ENCODE data around the gene PIAS3. TPM values are rescaled to one million over a fixed set of nuclear protein-coding genes. Genes with fewer than 3 reads are reported as not detected.
A peak's percentile ranks its signal among the peaks of the same experiment; 100 is the strongest.

PIAS3 gene
- total RNA-seq, 1 donor from 2014 or later: 57.6 TPM

DNA sequence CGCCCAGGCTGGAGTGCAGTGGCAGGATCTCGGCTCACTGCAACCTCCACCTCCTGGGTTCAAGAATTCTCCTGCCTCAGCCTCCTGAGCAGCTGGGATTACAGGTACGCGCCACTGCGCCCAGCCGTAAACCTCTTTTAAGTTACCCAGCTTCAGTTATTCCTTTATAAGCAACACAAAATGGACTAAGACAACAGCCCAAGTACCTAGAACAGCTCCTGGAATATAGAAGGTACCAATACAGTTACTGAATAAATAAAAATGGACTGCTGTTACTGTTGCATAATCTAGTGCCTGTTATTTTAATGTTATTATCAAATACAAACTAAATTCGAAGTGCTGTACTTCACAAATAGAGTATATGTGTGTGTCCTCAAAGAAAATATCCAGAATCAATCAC is 52.0 kb downstream of the PIAS3 start:
- Mint-ChIP-seq H3K27me3 (ENCODE audit: low read depth) (no peaks in the 10 kb centered on the region), H3K27ac (no peak overlapping the region), H3K4me1 (peaks cover 22% of the 10 kb centered on the region), H3K9me3 (no peaks in the 10 kb centered on the region), H3K4me3 (no peak overlapping the region), H3K36me3 (no peaks in the 10 kb centered on the region)
- TF ChIP-seq, protein P1, sequence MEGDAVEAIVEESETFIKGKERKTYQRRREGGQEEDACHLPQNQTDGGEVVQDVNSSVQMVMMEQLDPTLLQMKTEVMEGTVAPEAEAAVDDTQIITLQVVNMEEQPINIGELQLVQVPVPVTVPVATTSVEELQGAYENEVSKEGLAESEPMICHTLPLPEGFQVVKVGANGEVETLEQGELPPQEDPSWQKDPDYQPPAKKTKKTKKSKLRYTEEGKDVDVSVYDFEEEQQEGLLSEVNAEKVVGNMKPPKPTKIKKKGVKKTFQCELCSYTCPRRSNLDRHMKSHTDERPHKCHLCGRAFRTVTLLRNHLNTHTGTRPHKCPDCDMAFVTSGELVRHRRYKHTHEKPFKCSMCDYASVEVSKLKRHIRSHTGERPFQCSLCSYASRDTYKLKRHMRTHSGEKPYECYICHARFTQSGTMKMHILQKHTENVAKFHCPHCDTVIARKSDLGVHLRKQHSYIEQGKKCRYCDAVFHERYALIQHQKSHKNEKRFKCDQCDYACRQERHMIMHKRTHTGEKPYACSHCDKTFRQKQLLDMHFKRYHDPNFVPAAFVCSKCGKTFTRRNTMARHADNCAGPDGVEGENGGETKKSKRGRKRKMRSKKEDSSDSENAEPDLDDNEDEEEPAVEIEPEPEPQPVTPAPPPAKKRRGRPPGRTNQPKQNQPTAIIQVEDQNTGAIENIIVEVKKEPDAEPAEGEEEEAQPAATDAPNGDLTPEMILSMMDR (IDR thresholded peaks at IDR 0.05; ENCODE audit: unreplicated experiment): no peak
- no peak for DNase-seq (ENCODE audit: low spot score in 2 of 2, unreplicated experiment in 2 of 2)

DNA sequence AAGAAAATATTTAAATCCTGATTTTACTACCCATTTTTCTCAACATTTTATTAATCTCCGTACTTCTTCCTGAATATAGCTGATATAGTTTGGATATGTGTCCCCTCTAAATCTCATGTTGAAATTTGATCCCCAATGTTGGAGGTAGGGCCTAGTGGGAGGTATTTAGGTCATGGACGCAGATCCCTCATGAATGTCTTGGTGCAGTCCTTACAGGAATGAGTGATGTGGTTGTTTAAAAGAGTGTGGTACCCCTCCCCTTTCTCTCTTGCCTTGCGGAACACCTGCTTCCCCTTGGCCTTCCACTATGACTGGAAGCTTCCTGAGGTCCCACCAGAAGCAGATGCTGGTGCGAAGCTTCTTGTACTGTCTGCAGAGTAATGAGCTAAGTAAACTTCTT is 52.5 kb downstream of the PIAS3 start:
- no peak for DNase-seq (ENCODE audit: low spot score in 2 of 2, unreplicated experiment in 2 of 2)
- Mint-ChIP-seq H3K4me1 (peaks cover 22% of the 10 kb centered on the region), H3K36me3 (no peaks in the 10 kb centered on the region), H3K27ac (no peak overlapping the region), H3K9me3 (no peaks in the 10 kb centered on the region), H3K27me3 (ENCODE audit: low read depth) (no peaks in the 10 kb centered on the region), H3K4me3 (no peak overlapping the region)
- TF ChIP-seq, protein P1 (IDR thresholded peaks at IDR 0.05; ENCODE audit: unreplicated experiment): no peak

DNA sequence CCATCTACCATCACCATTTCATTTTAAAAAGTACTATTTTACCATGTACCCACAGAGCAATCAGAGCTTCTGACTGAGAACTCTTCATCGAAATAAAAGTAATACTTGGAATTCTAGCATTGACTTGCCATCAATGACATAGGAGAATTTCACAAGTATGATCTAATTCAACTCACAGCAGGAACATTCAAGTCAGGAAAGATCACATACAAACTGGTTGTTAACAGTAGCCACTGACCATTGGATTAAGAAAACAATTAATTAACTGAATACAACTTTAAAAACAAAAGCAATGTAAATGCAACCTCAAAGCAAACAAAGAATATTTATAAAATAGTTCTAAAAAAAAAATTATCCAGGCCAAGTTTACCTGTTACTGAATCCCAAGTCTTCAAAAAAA is 53.8 kb downstream of the PIAS3 start:
- Mint-ChIP-seq H3K9me3 (no peaks in the 10 kb centered on the region), H3K4me1 (peaks cover 22% of the 10 kb centered on the region), H3K36me3 (no peaks in the 10 kb centered on the region), H3K4me3 (no peak overlapping the region), H3K27ac (no peak overlapping the region), H3K27me3 (ENCODE audit: low read depth) (no peaks in the 10 kb centered on the region)
- TF ChIP-seq, protein P1 (IDR thresholded peaks at IDR 0.05; ENCODE audit: unreplicated experiment): no peak
- no peak for DNase-seq (ENCODE audit: low spot score in 2 of 2, unreplicated experiment in 2 of 2)

DNA sequence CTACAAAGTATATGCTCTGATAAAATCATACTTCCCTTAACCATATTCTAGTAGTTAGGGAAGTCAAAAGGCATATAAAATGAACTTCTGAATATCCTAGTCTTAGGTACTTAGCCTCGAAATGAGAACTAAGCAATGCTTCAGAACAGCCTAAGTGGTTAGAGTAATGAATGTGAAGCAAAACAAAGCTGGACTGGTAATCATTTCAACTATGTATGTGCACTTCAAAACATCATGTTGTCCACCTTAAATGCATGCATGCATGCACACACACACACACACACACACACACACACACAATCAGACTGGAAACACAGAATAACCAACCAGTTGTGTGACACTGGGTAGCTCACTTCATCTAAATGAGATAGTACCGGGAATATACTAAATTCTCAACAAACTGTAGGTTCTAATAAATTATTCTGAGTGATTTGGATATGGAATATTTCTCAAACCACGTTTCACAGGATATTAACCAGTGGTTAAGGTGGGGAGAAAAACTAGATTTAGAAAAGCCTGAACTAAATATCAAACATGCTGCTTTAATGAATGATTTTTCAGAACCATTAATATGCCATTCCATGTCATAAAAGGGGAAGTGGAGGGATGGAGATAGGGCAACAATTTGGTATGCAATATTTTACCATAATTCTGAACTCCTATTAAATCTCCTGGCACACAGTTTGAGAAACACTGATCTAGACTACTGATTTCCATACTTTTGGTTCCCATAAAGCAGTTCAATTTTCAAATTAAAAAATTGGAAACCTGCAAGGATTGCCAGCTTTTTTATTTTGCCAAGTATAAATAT is 54.4 kb downstream of the PIAS3 start:
- TF ChIP-seq, protein P1 (IDR thresholded peaks at IDR 0.05; ENCODE audit: unreplicated experiment): no peak
- Mint-ChIP-seq H3K27me3 (ENCODE audit: low read depth) (no peaks in the 10 kb centered on the region), H3K27ac (peak overlapping the region; percentile 83)

GRCh38 chr1:145799806-145800205 is 59.1 kb downstream of the PIAS3 start:
- H3K9me3 Mint-ChIP-seq: peaks cover 26% of the 10 kb centered on the region
- H3K36me3 Mint-ChIP-seq: peaks cover 37% of the 10 kb centered on the region
- DNase-seq (ENCODE audit: low spot score in 2 of 2, unreplicated experiment in 2 of 2): no peak
- H3K27ac Mint-ChIP-seq: no peak overlapping the region
- no peak overlapping the region for H3K4me3 Mint-ChIP-seq
- peaks cover 18% of the 10 kb centered on the region for H3K4me1 Mint-ChIP-seq
- TF ChIP-seq, protein P1 (IDR thresholded peaks at IDR 0.05; ENCODE audit: unreplicated experiment): no peak
- H3K27me3 Mint-ChIP-seq (ENCODE audit: low read depth): no peaks in the 10 kb centered on the region

More for the DNA sequence above, 54.4 kb downstream of the PIAS3 start:
- DNase-seq (ENCODE audit: low spot score in 2 of 2, unreplicated experiment in 2 of 2): no peak
- Mint-ChIP-seq H3K4me1 (peaks cover 22% of the 10 kb centered on the region), H3K9me3 (no peaks in the 10 kb centered on the region), H3K4me3 (no peak overlapping the region), H3K36me3 (peaks cover 2% of the 10 kb centered on the region)

Small RNA genes lying within 50 kb of the gene (microRNA-seq; reads per million reads assigned to microRNA genes)
- gene MIR6736: not detected

Other genes starting within 250 kb of the PIAS3 start
- gene PDZK1, start 151.7 kb downstream of the PIAS3 start, total RNA-seq: 0.34 to 0.64 TPM (median 0.51 TPM) in 3 replicates
- 0.23 TPM in 1 of 3 replicates, not detected in the others for gene CD160, start 139.6 kb downstream of the PIAS3 start, total RNA-seq
- gene RNF115, start 35.0 kb downstream of the PIAS3 start, total RNA-seq: 13.9 to 15.3 TPM (median 15.0 TPM) in 3 replicates
- 32.5 to 34.2 TPM (median 33.5 TPM) in 3 replicates for gene POLR3C, start 34.9 kb downstream of the PIAS3 start, total RNA-seq
- 4.7 to 5.4 TPM (median 5.3 TPM) in 3 replicates for gene NUDT17, start 13.5 kb downstream of the PIAS3 start, total RNA-seq
- 0.40 to 0.61 TPM (median 0.58 TPM) in 3 replicates for gene ANKRD35, start 26.8 kb upstream of the PIAS3 start, total RNA-seq
- 0.38 to 0.60 TPM (median 0.59 TPM) in 3 replicates for gene ITGA10, start 51.0 kb upstream of the PIAS3 start, total RNA-seq
- gene PEX11B, start 59.6 kb upstream of the PIAS3 start, total RNA-seq: 26.8 to 27.2 TPM (median 26.9 TPM) in 3 replicates
- 146 to 154 TPM (median 148 TPM) in 3 replicates for gene RBM8A, start 68.4 kb upstream of the PIAS3 start, total RNA-seq
- gene LIX1L, start 98.9 kb upstream of the PIAS3 start, total RNA-seq: 26.6 to 27.6 TPM (median 27.1 TPM) in 3 replicates
- gene ANKRD34A, start 105.5 kb upstream of the PIAS3 start, total RNA-seq: 0.86 to 1.9 TPM (median 0.94 TPM) in 3 replicates
- gene POLR3GL, start 105.6 kb upstream of the PIAS3 start, total RNA-seq: 14.4 to 16.4 TPM (median 14.7 TPM) in 3 replicates
- 125 to 129 TPM (median 129 TPM) in 3 replicates for gene TXNIP, start 137.5 kb upstream of the PIAS3 start, total RNA-seq
- not detected in 3 replicates for gene HJV, start 162.7 kb upstream of the PIAS3 start, total RNA-seq